ENCODE data around the gene PDE4DIP.
"Not testable (repeated sequence)": the region's sequence is repeated elsewhere in the genome, so short reads cannot be mapped to it uniquely, and the experiment has no call there.

DNA sequence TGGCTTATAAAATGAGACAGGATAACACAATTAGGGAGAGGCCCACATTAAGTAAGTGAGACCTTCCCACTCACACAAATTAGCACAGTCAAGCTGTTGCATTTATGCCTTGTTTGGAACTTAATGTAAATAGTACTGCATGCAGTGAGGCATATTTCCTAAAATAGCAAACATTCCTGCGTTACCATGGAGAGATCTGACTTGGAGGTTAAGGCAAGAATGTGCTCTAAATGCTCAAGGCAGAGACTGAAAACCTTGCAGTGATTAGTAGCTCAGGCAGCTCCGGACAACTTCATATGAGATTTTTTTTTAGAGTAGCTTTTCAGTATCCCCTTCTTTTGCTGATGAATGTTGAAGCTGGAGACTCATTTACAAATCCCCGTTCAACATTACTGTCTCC is 98.7 kb downstream of the PDE4DIP start:
- not testable (repeated sequence) for TF ChIP-seq EZH2 (IDR thresholded peaks at IDR 0.05; ENCODE audit: low read depth, unreplicated experiment); JUNB (IDR thresholded peaks at IDR 0.05; ENCODE audit: unreplicated experiment)
- TF ChIP-seq, protein P1, sequence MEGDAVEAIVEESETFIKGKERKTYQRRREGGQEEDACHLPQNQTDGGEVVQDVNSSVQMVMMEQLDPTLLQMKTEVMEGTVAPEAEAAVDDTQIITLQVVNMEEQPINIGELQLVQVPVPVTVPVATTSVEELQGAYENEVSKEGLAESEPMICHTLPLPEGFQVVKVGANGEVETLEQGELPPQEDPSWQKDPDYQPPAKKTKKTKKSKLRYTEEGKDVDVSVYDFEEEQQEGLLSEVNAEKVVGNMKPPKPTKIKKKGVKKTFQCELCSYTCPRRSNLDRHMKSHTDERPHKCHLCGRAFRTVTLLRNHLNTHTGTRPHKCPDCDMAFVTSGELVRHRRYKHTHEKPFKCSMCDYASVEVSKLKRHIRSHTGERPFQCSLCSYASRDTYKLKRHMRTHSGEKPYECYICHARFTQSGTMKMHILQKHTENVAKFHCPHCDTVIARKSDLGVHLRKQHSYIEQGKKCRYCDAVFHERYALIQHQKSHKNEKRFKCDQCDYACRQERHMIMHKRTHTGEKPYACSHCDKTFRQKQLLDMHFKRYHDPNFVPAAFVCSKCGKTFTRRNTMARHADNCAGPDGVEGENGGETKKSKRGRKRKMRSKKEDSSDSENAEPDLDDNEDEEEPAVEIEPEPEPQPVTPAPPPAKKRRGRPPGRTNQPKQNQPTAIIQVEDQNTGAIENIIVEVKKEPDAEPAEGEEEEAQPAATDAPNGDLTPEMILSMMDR (conservative IDR thresholded peaks at IDR 0.05; ENCODE audit: low read depth in 2 of 2) = not testable (repeated sequence)
- TF ChIP-seq, protein P2, sequence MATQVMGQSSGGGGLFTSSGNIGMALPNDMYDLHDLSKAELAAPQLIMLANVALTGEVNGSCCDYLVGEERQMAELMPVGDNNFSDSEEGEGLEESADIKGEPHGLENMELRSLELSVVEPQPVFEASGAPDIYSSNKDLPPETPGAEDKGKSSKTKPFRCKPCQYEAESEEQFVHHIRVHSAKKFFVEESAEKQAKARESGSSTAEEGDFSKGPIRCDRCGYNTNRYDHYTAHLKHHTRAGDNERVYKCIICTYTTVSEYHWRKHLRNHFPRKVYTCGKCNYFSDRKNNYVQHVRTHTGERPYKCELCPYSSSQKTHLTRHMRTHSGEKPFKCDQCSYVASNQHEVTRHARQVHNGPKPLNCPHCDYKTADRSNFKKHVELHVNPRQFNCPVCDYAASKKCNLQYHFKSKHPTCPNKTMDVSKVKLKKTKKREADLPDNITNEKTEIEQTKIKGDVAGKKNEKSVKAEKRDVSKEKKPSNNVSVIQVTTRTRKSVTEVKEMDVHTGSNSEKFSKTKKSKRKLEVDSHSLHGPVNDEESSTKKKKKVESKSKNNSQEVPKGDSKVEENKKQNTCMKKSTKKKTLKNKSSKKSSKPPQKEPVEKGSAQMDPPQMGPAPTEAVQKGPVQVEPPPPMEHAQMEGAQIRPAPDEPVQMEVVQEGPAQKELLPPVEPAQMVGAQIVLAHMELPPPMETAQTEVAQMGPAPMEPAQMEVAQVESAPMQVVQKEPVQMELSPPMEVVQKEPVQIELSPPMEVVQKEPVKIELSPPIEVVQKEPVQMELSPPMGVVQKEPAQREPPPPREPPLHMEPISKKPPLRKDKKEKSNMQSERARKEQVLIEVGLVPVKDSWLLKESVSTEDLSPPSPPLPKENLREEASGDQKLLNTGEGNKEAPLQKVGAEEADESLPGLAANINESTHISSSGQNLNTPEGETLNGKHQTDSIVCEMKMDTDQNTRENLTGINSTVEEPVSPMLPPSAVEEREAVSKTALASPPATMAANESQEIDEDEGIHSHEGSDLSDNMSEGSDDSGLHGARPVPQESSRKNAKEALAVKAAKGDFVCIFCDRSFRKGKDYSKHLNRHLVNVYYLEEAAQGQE (IDR thresholded peaks at IDR 0.05; ENCODE audit: unreplicated experiment) = not testable (repeated sequence)
